NCI-H128 (cell line): ENCODE measurements around the gene TESMIN.

Experiments
- DNase-seq: peaks from one replicate; lab custom pipeline; 2025; ENCODE audit not compliant: unreplicated experiment; lab: John Stamatoyannopoulos, UW

The TESMIN gene

GRCh38 chr11:68684385-68685356 is 66.6 kb downstream of the TESMIN start, which contains the start of gene GAL:
GAL (plus strand) TSS chr11:68684544; CDS start chr11:68684924, 380 bp downstream.
- no peak for DNase-seq

- DNase-seq, result no peak
Measured at GRCh38 chr11:68683536-68684384, 67.6 kb downstream of the TESMIN start.

GRCh38 chr11:68683121-68683520 is 68.2 kb downstream of the TESMIN start:
- no peak for DNase-seq

- DNase-seq, result no peak
Measured at GRCh38 chr11:68682531-68682961, 68.8 kb downstream of the TESMIN start.

GRCh38 chr11:68680541-68681231 is 70.6 kb downstream of the TESMIN start:
- no peak for DNase-seq

GRCh38 chr11:68678031-68678441 is 73.3 kb downstream of the TESMIN start:
- no peak for DNase-seq

GRCh38 chr11:68677432-68677831 is 73.9 kb downstream of the TESMIN start:
- DNase-seq, result no peak

- no peak for DNase-seq
Measured at GRCh38 chr11:68674461-68674860, 76.9 kb downstream of the TESMIN start.

GRCh38 chr11:68673991-68674390 is 77.3 kb downstream of the TESMIN start:
- DNase-seq, result no peak

- DNase-seq, result no peak
Measured at GRCh38 chr11:68673306-68673945, 77.9 kb downstream of the TESMIN start.

GRCh38 chr11:68670208-68670992 is 80.9 kb downstream of the TESMIN start:
- no peak for DNase-seq

- DNase-seq, result no peak
Measured at GRCh38 chr11:68669301-68670090, 81.8 kb downstream of the TESMIN start.

- DNase-seq, result no peak
Measured at GRCh38 chr11:68667511-68668500, 83.5 kb downstream of the TESMIN start.

- DNase-seq, result no peak
Measured at GRCh38 chr11:68666849-68667248, 84.5 kb downstream of the TESMIN start.

- DNase-seq, result no peak
Measured at GRCh38 chr11:68665436-68665835, 85.9 kb downstream of the TESMIN start.

GRCh38 chr11:68664906-68665305 is 86.4 kb downstream of the TESMIN start:
- DNase-seq, result no peak

GRCh38 chr11:68664141-68664540 is 87.2 kb downstream of the TESMIN start:
- DNase-seq, result no peak
